GDM1 (cell line): ENCODE measurements around the gene GREB1.

Experiments used
- DNase-seq: peaks from one replicate; lab custom pipeline; 2025; lab: John Stamatoyannopoulos, UW

GREB1 gene

GRCh38 chr2:11662882-11663281 lies 129.0 kb downstream of the GREB1 start:
- DNase-seq = no peak

- no peak for DNase-seq
Observed at GRCh38 chr2:11663427-11663826, 129.6 kb downstream of the GREB1 start.

GRCh38 chr2:11665028-11665427 lies 131.2 kb downstream of the GREB1 start:
- no peak for DNase-seq

GRCh38 chr2:11665510-11666362 lies 131.9 kb downstream of the GREB1 start:
- DNase-seq = no peak

GRCh38 chr2:11667194-11667593 lies 133.3 kb downstream of the GREB1 start:
- no peak for DNase-seq

GRCh38 chr2:11667866-11668637 lies 134.2 kb downstream of the GREB1 start:
- no peak for DNase-seq

- no peak for DNase-seq
Observed at GRCh38 chr2:11669454-11670291, 135.8 kb downstream of the GREB1 start, which contains the start of gene NTSR2. NTSR2 (minus strand) TSS chr2:11670195; CDS start chr2:11670129, 66 bp downstream.

- no peak for DNase-seq
Observed at GRCh38 chr2:11672407-11672806, 138.6 kb downstream of the GREB1 start.

- no peak for DNase-seq
Observed at GRCh38 chr2:11674983-11675382, 141.1 kb downstream of the GREB1 start.

- DNase-seq = no peak
Observed at GRCh38 chr2:11675423-11676112, 141.7 kb downstream of the GREB1 start.

- no peak for DNase-seq
Observed at GRCh38 chr2:11676640-11677039, 142.8 kb downstream of the GREB1 start.

- no peak for DNase-seq
Observed at GRCh38 chr2:11677136-11678055, 143.6 kb downstream of the GREB1 start.

GRCh38 chr2:11678306-11678960 lies 144.6 kb downstream of the GREB1 start:
- DNase-seq = no peak

GRCh38 chr2:11679016-11679415 lies 145.2 kb downstream of the GREB1 start:
- DNase-seq = no peak

- DNase-seq = no peak
Observed at GRCh38 chr2:11679486-11680181, 145.8 kb downstream of the GREB1 start.

- no peak for DNase-seq
Observed at GRCh38 chr2:11680182-11680900, 146.5 kb downstream of the GREB1 start.

GRCh38 chr2:11680901-11681721 lies 147.3 kb downstream of the GREB1 start:
- DNase-seq = no peak
